ENCODE measurements around the gene SKI.

- no peak for TF ChIP-seq CTCF (IDR thresholded peaks at IDR 0.05)
- TF ChIP-seq POLR2AphosphoS5 (IDR thresholded peaks at IDR 0.05) = no peak
These were observed 20.9 kb downstream of the SKI start for GRCh38 chr1:2248854-2249558.

All from prostate gland (tissue), 2 donors.